Glutamatergic neuron (in vitro differentiated cells): ENCODE results near the gene RAB13. TPM values are rescaled to one million over a fixed set of nuclear protein-coding genes. Genes with fewer than 3 reads are reported as not detected.
"Not testable (repeated sequence)": the region's sequence is repeated elsewhere in the genome, so short reads cannot be mapped to it uniquely, and the experiment has no call there.

Experiments used
- DNase-seq: peaks from one replicate; pipeline ENCODE4 v3.0.0; 2022
- H3K27ac Mint-ChIP-seq: one replicate; pipeline ENCODE4 v1.8.0; 2020; ENCODE audit warnings: mild to moderate bottlenecking, mixed read lengths, inconsistent platforms; ENCODE audit not compliant: unreplicated experiment
- H3K27me3 Mint-ChIP-seq: one replicate; pipeline ENCODE4 v1.8.0; 2020; ENCODE audit warnings: mild to moderate bottlenecking, moderate library complexity, mixed read lengths, inconsistent platforms; ENCODE audit not compliant: unreplicated experiment
- H3K36me3 Mint-ChIP-seq: one replicate; pipeline ENCODE4 v1.8.0; 2020; ENCODE audit warnings: mild to moderate bottlenecking, mixed read lengths, inconsistent platforms; ENCODE audit not compliant: unreplicated experiment
- H3K4me1 Mint-ChIP-seq: one replicate; pipeline ENCODE4 v1.8.0; 2020; ENCODE audit warnings: mild to moderate bottlenecking, low read depth, mixed read lengths, inconsistent platforms; ENCODE audit not compliant: unreplicated experiment
- H3K4me3 Mint-ChIP-seq: one replicate; pipeline ENCODE4 v1.8.0; 2020; ENCODE audit warnings: mild to moderate bottlenecking, mixed read lengths, inconsistent platforms; ENCODE audit not compliant: unreplicated experiment
- H3K9me3 Mint-ChIP-seq: one replicate; pipeline ENCODE4 v1.8.0; 2020; ENCODE audit warnings: mild to moderate bottlenecking, moderate library complexity, mixed read lengths, inconsistent platforms; ENCODE audit not compliant: unreplicated experiment
- CTCF ChIP-seq: fragments of 200-600 bp; sonication (generic); IDR thresholded peaks from one replicate; pipeline ENCODE4 v1.5.0; 2021; ENCODE audit not compliant: partially characterized antibody, unreplicated experiment
- total RNA-seq: library from RNA; stranded (reverse); fragmentation: NEBNext Ultra II Directional; extraction: Animal tissue kit (Norgen Biotek cat#: 25700); gene quantifications from one replicate; pipeline ENCODE4 v1.2.1, GENCODE V29; 2021; ENCODE audit not compliant: unreplicated experiment

The RAB13 gene
- total RNA-seq, 1 donor from 2014 or later, result 29.9 TPM

GRCh38 chr1:154012129-154012528 is 26.0 kb upstream of the RAB13 start:
- Mint-ChIP-seq H3K4me3 (no peak overlapping the region), H3K4me1 (no peaks in the 10 kb centered on the region), H3K27ac (no peak overlapping the region), H3K27me3 (no peaks in the 10 kb centered on the region), H3K9me3 (peaks cover 2% of the 10 kb centered on the region), H3K36me3 (no peaks in the 10 kb centered on the region)
- DNase-seq, result no peak
- TF ChIP-seq CTCF, result no peak

GRCh38 chr1:154006136-154006535 is 20.0 kb upstream of the RAB13 start:
- no peak for DNase-seq
- peaks cover 2% of the 10 kb centered on the region for H3K9me3 Mint-ChIP-seq
- H3K36me3 Mint-ChIP-seq, result no peaks in the 10 kb centered on the region
- no peak for TF ChIP-seq CTCF
- no peaks in the 10 kb centered on the region for H3K27me3 Mint-ChIP-seq
- H3K27ac Mint-ChIP-seq, result no peak overlapping the region
- no peaks in the 10 kb centered on the region for H3K4me1 Mint-ChIP-seq
- no peak overlapping the region for H3K4me3 Mint-ChIP-seq

GRCh38 chr1:154000420-154000819 is 14.3 kb upstream of the RAB13 start:
- Mint-ChIP-seq H3K4me1 (no peaks in the 10 kb centered on the region), H3K27ac (no peak overlapping the region), H3K4me3 (no peak overlapping the region), H3K27me3 (no peaks in the 10 kb centered on the region), H3K9me3 (no peaks in the 10 kb centered on the region), H3K36me3 (no peaks in the 10 kb centered on the region)
- no peak for DNase-seq
- no peak for TF ChIP-seq CTCF

DNA sequence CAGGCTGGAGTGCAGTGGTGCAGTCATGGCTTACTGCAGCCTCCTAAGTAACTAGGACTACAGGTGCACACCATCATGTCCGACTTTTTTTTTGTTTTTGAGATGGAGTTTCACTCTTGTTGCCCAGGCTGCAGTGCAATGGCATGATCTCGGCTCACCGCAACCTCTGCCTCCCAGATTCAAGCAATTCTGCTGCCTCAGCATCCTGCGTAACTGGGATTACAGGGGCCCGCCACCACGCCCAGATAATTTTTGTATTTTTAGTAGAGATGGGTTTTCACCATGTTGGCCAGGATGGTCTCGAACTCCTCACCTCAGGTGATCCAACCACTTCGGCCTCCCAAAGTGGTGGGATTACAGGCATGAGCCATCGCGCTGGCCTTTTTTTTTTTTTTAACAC is 10.7 kb upstream of the RAB13 start:
- H3K4me1 Mint-ChIP-seq, H3K36me3 Mint-ChIP-seq, DNase-seq, H3K27ac Mint-ChIP-seq, H3K4me3 Mint-ChIP-seq, H3K27me3 Mint-ChIP-seq, H3K9me3 Mint-ChIP-seq: not testable (repeated sequence)

DNA sequence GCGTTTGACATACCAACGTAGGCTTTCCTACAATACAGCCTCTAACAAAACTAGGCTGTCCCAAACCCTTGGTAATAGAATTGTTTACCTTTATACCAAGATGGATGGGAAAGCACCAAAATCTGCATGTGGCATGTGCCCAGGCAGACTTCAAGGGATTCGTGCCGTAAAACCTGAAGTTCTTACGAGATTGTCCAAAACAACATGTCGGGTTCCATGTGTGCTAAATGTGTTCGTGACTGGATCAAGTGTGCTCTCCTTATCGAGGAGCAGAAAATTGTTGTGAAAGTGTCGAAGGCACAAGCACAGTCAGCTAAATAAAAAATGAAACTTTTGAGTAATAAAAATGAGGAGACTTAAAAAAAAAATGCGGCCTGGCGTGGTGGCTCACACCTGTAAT is 9.5 kb upstream of the RAB13 start:
- TF ChIP-seq CTCF, result no peak
- Mint-ChIP-seq H3K27ac (no peak overlapping the region), H3K27me3 (peaks cover under 1% of the 10 kb centered on the region), H3K4me3 (no peak overlapping the region), H3K36me3 (no peaks in the 10 kb centered on the region), H3K9me3 (peaks cover 1% of the 10 kb centered on the region), H3K4me1 (peaks cover 6% of the 10 kb centered on the region)
- DNase-seq, result no peak

DNA sequence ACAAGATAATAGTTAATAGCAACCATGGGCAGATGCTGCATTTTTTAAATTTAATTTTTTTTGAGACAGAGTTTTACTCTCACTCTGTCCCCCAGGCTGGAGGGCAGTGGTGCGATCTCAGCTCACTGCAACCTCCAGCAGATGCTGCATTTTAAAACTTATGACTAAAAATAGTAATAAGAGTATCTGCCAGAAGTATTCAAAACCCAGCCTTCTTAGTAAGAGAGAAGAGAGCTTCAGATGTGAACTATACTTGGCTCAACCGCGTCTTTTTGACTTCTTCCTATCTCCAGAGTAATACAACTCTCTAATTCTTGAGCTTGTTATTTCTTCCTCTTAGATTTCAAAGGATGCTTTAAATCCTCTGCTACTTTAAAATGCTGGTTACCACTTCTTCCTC is 9.1 kb upstream of the RAB13 start:
- H3K4me1 Mint-ChIP-seq, result peaks cover 7% of the 10 kb centered on the region
- H3K27ac Mint-ChIP-seq, result no peak overlapping the region
- peaks cover 2% of the 10 kb centered on the region for H3K27me3 Mint-ChIP-seq
- H3K4me3 Mint-ChIP-seq, result no peak overlapping the region
- peaks cover 4% of the 10 kb centered on the region for H3K9me3 Mint-ChIP-seq
- no peak for TF ChIP-seq CTCF
- DNase-seq, result no peak
- no peaks in the 10 kb centered on the region for H3K36me3 Mint-ChIP-seq
